GM12865 (cell line): ENCODE measurements around the gene MEIS3.

Source experiments
- DNase-seq: peaks from one replicate; pipeline ENCODE4 v3.0.0; 2010; ENCODE audit warnings: low read depth
- H3K4me3 ChIP-seq: 2 replicates; pipeline ENCODE4 v1.5.1; 2011; ENCODE audit warnings: mild to moderate bottlenecking, low read depth, low read length, control low read depth
- TF ChIP-seq, protein P1 (sequence below): IDR thresholded peaks from 2 replicates; pipeline ENCODE4 v1.5.1; 2011; ENCODE audit warnings: low read length, control low read depth, low read depth, inconsistent platforms; ENCODE audit not compliant: insufficient read depth; ENCODE audit errors: missing control alignments

Gene MEIS3

DNA sequence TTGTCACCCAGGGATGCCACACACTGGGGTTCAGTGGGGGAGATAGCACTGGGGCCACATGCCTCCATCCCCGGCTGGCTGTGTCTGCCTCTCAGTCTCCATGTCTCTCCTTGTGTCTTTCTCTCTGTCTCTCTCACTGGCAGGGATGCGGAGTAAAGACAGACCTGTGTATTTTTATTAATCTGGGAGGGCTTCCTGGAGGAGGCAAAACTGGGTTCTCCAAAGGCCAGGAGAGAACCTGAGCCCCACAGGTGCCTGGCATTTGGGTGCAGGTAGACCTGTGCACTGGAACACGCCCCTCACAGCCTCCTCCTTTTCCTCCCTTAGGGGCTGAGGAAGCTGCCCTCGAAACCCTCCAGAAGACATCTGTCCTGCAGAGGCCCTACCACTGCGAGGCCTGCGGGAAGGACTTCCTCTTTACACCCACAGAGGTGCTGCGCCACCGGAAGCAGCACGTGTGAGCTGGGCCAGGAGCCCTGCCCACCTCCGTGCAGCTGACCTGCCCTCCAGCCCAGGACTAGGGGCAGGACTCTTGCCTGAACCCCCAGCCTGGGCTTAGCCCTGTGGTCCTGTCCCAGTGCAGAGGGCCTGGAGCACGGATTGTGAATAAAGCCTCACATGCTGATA is 37.6 kb downstream of the MEIS3 start:
- TF ChIP-seq, protein P1, sequence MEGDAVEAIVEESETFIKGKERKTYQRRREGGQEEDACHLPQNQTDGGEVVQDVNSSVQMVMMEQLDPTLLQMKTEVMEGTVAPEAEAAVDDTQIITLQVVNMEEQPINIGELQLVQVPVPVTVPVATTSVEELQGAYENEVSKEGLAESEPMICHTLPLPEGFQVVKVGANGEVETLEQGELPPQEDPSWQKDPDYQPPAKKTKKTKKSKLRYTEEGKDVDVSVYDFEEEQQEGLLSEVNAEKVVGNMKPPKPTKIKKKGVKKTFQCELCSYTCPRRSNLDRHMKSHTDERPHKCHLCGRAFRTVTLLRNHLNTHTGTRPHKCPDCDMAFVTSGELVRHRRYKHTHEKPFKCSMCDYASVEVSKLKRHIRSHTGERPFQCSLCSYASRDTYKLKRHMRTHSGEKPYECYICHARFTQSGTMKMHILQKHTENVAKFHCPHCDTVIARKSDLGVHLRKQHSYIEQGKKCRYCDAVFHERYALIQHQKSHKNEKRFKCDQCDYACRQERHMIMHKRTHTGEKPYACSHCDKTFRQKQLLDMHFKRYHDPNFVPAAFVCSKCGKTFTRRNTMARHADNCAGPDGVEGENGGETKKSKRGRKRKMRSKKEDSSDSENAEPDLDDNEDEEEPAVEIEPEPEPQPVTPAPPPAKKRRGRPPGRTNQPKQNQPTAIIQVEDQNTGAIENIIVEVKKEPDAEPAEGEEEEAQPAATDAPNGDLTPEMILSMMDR, result no peak
- DNase-seq, result peak; percentile 33
- H3K4me3 ChIP-seq, result no peak overlapping the region

DNA sequence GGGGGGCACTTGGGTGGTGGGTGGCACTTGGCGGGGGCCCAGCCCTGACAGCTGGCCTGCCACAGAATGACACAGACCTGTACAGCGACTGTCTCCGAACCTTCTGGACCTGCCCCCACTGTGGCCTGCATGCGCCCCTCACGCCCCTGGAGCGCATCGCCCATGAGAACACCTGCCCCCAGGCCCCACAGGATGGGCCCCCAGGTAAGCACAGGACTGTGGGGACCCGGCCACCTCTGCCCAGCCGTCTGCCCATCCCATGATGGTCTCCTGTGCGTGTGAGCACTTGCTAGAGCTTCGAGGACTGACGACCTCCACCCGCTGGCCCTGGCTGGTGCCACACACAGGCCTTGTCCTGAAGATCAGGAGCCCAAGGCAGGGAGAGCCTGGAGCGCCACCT is 38.2 kb downstream of the MEIS3 start:
- no peak overlapping the region for H3K4me3 ChIP-seq
- DNase-seq, result no peak
- TF ChIP-seq, protein P1, result no peak

DNA sequence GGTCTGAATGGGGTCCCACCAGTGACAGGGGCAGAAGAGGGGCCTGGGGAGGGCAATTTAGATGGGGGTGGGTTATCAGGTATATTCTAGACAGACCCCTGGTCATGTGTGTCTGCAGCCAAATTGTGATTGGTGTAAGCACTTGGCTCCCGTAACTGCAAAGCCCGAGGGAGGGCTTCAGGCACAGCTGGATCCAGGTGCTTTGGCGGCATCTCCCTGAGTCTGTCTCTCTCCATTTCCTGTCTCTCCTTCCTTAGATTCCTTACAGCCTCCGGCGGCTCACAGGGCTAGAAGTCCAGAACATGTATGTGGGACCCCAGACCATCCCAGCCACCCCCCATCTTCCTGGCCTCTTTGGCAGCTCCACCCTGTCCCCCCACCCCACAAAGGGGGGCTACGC is 38.8 kb downstream of the MEIS3 start:
- no peak overlapping the region for H3K4me3 ChIP-seq
- no peak for DNase-seq
- TF ChIP-seq, protein P1, result no peak

DNA sequence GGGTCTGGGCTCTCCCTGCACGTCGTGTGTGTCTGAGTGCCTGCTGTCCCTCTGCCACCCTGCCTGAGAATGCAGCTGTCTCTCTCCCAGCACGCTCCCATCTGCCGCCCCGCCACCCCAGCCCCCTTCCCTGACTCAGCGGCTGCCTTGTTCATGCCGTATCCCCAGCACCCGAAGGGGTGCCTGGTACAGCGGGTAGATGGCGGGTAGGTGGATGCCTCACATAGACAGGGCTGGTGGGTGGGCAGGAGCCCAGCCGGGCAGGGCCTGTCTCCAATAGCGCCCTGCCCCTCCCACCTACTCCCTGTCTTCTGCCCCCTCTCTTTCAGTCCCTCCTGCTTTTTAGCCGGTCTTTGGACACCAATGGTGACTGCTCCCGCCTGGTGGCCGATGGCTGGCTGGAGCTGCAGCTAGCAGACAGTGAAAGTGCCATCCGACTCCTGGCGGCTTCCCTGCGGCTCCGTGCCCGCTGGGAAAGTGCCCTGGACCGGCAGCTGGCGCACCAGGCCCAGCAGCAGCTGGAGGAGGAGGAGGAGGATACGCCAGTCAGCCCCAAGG is 39.9 kb downstream of the MEIS3 start:
- no peak for DNase-seq
- TF ChIP-seq, protein P1, result no peak
- no peak overlapping the region for H3K4me3 ChIP-seq

DNA sequence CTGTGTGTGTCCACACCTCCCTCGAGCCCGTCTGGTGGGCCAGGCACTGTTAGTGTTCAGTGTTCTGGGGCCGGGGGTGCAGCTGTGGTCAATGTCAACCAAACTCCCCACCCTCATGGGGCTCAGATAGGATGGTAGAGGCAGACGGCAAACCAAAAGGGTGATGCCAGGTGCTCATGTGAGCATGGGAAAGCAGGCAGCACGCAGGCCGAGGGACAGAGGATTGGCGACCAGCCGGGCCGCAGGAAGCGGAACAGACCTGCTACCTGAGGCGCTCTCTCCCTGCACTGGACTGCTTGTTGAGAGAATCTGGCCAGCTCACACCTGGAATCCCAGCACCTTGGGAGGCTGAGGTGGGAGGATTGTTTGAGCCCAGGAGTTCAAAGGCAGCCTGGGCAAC is 41.1 kb downstream of the MEIS3 start:
- no peak overlapping the region for H3K4me3 ChIP-seq
- TF ChIP-seq, protein P1, result no peak
- DNase-seq, result no peak

DNA sequence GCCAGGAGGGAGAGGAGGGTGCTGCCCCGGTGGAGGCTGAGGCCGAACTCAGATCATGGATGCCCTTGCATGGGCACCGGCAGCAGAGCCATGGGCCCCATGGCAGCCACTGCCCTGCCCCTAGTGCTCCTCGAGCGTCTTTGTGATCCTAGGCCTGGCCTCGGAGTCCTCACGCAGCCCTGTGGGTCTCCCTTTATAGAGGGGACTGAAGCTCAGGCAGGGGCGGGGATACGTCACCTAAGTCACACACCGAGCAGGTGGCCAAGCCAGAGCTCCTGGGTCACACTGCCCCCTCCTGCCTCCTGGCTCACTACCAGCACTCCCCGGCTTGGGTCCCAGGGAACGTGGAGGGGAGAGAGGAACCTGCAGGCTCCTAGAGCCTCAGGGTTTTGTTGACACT is 41.5 kb downstream of the MEIS3 start:
- H3K4me3 ChIP-seq, result no peak overlapping the region
- TF ChIP-seq, protein P1, result no peak
- DNase-seq, result no peak

DNA sequence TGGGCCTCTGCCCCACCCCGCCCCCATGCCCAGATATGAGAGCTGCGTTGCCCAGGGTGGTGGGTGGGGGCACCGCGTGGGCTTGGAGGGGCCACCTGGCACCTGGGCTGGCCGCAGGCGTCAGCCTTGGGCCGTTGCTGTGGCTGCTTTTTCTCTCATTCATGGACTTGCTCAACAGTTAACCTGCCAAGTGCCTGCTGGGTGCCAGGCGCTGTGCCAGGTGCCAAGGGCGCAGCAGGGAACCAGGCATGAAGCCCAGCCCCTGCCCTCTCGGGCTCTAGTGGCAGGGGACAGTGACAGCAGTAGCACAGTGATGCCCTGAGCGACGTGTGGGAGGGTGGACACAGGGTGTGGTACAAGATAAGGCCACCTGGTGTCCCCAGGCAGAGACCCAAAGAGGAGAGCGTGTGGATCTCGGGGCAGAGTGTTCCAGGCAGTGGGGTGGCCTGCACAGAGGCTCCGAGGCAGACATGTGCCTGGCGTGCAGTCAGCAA is 42.1 kb downstream of the MEIS3 start:
- no peak for DNase-seq
- no peak overlapping the region for H3K4me3 ChIP-seq
- TF ChIP-seq, protein P1, result no peak
